ENCODE measurements around the gene NUP214.
"Not testable (repeated sequence)": the region's sequence is repeated elsewhere in the genome, so short reads cannot be mapped to it uniquely, and the experiment has no call there.

The NUP214 gene

DNA sequence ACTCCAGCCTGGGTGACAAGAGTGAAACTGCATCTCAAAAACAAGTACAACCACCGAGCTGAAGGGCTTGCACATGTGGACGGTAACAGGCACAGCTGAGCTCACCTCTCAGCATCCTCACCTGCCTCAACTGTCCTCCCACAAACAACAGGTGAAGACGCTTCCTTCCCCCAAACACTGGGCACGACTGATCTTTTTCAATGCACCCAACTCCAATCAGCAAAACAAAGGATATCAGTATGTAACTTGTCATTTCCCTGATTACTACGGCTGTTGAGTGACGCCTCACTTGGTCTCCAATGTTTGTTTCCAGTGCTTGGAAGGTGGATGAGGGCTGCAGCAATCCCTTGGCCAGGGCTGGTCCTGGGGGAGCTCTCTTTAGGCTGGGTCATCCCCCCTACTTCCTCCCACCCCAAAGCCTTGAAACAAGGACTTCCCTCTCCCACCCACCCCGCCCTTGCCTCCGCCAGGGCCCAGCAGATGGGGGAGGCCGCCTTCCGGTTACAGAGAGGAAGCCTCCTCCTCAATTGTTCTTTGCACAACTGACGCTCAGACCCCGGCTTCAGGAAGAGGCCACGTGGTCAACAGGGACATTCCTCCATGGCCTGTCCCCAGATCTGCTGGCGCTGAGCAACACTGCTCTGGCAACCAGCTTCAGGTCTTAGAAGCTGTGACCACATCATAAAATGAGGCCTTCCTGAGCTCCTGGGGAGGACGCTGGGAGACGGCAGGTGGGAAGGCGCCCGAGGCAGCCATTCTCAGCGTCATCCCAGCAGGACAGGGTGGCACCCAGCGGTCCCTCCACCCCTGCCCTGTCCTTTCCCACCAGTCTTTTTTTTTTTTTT, 145.0 kb downstream of the NUP214 start:
- no peaks in the 10 kb centered on the region for H3K9me3 ChIP-seq (ENCODE audit: insufficient read depth, low read length)

DNA sequence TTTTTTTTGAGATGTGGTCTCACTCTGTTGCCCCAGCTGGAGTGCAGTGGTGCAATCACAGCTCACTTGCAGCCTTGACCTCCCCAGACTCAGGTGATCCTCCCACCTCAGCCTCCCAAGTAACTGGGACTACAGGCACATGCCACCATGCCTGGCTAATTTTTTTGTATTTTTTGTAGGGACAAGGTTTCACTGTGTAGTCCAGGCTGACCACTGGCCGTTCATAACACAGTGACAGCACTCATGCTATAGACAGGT, 145.6 kb downstream of the NUP214 start:
- H3K4me3 ChIP-seq (ENCODE audit: insufficient read depth, low read length, poor library complexity, severe bottlenecking); H3K9me3 ChIP-seq (ENCODE audit: insufficient read depth, low read length); H3K9me2 ChIP-seq (replicated peaks; ENCODE audit: insufficient read depth, low read length); H2AFZ ChIP-seq (ENCODE audit: low read depth, low read length, severe bottlenecking); H4K20me1 ChIP-seq (ENCODE audit: low read depth, low read length); H3K36me3 ChIP-seq (ENCODE audit: low read length); H3K27me3 ChIP-seq (ENCODE audit: low read length); H3F3A ChIP-seq (ENCODE audit: insufficient read depth): not testable (repeated sequence)
- H3K9ac ChIP-seq (ENCODE audit: low read length), result 0 out of 2 replicates have a peak overlapping the region, but pooled peaks have one; percentile 34
- peak overlapping the region; percentile 65; the same call in 1 of the 2 replicates for H3K27ac ChIP-seq (ENCODE audit: low read depth, low read length)
- peak overlapping the region; percentile 43 for H3K4me2 ChIP-seq (ENCODE audit: low read depth, low read length, poor library complexity, severe bottlenecking)
- H3K79me2 ChIP-seq (ENCODE audit: insufficient read depth, low read length), result peaks cover 13% of the 10 kb centered on the region; the same call in 1 of the 2 replicates

More for the DNA sequence above, 145.0 kb downstream of the NUP214 start:
- Histone ChIP-seq H3K9me2 (replicated peaks; ENCODE audit: insufficient read depth, low read length) (no peaks in the 10 kb centered on the region), H3K27ac (ENCODE audit: low read depth, low read length) (peak overlapping the region; percentile 65), H3K36me3 (ENCODE audit: low read length) (no peaks in the 10 kb centered on the region), H2AFZ (ENCODE audit: low read depth, low read length, severe bottlenecking) (peak overlapping the region; percentile 35), H3K27me3 (ENCODE audit: low read length) (no peaks in the 10 kb centered on the region), H3K4me3 (ENCODE audit: insufficient read depth, low read length, poor library complexity, severe bottlenecking) (no peak overlapping the region), H3F3A (ENCODE audit: insufficient read depth) (peaks cover 8% of the 10 kb centered on the region), H3K79me2 (ENCODE audit: insufficient read depth, low read length) (peaks cover 13% of the 10 kb centered on the region; the same call in 1 of the 2 replicates), H4K20me1 (ENCODE audit: low read depth, low read length) (no peaks in the 10 kb centered on the region), H3K9ac (ENCODE audit: low read length) (peak overlapping the region; percentile 34; the same call in 1 of the 2 replicates), H3K4me2 (ENCODE audit: low read depth, low read length, poor library complexity, severe bottlenecking) (peak overlapping the region; percentile 43)
- TF ChIP-seq EZH2phosphoT487 (conservative IDR thresholded peaks at IDR 0.05; ENCODE audit: low read length), result no peak
- TF ChIP-seq, protein P1, sequence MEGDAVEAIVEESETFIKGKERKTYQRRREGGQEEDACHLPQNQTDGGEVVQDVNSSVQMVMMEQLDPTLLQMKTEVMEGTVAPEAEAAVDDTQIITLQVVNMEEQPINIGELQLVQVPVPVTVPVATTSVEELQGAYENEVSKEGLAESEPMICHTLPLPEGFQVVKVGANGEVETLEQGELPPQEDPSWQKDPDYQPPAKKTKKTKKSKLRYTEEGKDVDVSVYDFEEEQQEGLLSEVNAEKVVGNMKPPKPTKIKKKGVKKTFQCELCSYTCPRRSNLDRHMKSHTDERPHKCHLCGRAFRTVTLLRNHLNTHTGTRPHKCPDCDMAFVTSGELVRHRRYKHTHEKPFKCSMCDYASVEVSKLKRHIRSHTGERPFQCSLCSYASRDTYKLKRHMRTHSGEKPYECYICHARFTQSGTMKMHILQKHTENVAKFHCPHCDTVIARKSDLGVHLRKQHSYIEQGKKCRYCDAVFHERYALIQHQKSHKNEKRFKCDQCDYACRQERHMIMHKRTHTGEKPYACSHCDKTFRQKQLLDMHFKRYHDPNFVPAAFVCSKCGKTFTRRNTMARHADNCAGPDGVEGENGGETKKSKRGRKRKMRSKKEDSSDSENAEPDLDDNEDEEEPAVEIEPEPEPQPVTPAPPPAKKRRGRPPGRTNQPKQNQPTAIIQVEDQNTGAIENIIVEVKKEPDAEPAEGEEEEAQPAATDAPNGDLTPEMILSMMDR (IDR thresholded peaks at IDR 0.05; ENCODE audit: insufficient read depth, low read length, poor library complexity, severe bottlenecking), result no peak

DNA sequence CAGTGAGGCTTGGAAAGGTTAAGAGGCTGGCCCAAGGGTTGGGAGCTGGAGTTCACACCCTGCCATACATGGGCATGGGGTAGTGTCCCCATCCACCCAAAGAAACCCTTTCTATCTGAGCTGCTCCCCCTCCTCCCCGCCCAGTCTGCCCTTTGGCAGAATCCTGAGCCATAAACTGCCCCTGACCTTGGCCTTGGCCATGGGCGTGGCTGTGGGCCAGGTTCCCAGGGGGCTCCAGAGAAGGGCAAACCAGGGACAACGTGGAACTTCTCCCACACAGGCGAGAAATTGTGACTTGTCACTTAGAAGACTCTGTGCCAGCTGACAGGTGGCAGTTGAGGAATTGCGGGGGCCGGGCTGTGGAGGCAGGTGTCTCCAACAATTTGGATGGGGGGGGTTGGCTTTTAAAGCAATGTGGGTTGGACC, 146.1 kb downstream of the NUP214 start:
- TF ChIP-seq, protein P1 (IDR thresholded peaks at IDR 0.05; ENCODE audit: insufficient read depth, low read length, poor library complexity, severe bottlenecking), result no peak
- no peak for TF ChIP-seq EZH2phosphoT487 (conservative IDR thresholded peaks at IDR 0.05; ENCODE audit: low read length)
- Histone ChIP-seq H3K79me2 (ENCODE audit: insufficient read depth, low read length) (peaks cover 13% of the 10 kb centered on the region; the same call in 1 of the 2 replicates), H3K36me3 (ENCODE audit: low read length) (no peaks in the 10 kb centered on the region)

DNA sequence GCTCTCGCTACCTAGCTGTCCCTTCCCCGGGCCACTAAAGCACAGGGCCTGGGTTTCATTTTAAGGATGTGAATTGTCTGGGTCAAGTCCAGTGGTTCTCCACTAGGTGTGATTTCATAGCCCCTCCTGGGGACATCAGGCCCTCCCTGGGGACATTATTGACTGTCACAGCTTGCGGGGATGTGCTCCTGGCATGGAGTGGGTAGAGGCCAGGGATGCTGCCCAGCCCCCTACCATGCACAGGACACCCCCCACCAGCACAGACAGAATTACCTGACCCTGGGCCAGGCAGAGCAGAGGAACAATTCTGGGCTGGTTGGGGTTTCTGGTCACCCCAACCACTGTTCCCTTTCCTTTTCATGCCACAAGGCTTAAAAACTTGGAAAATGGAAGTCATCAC, 146.8 kb downstream of the NUP214 start:
- H2AFZ ChIP-seq (ENCODE audit: low read depth, low read length, severe bottlenecking), result no peak overlapping the region
- no peaks in the 10 kb centered on the region for H3K36me3 ChIP-seq (ENCODE audit: low read length)
- H3K4me2 ChIP-seq (ENCODE audit: low read depth, low read length, poor library complexity, severe bottlenecking), result peak overlapping the region; percentile 26
- no peaks in the 10 kb centered on the region for H3K9me2 ChIP-seq (replicated peaks; ENCODE audit: insufficient read depth, low read length)
- H3K79me2 ChIP-seq (ENCODE audit: insufficient read depth, low read length), result peaks cover 13% of the 10 kb centered on the region; the same call in 1 of the 2 replicates
- H3K9me3 ChIP-seq (ENCODE audit: insufficient read depth, low read length), result no peaks in the 10 kb centered on the region
- H3K27ac ChIP-seq (ENCODE audit: low read depth, low read length), result peak overlapping the region; percentile 25; the same call in 1 of the 2 replicates
- no peaks in the 10 kb centered on the region for H3K27me3 ChIP-seq (ENCODE audit: low read length)
- H3K9ac ChIP-seq (ENCODE audit: low read length), result no peak overlapping the region
- no peaks in the 10 kb centered on the region for H4K20me1 ChIP-seq (ENCODE audit: low read depth, low read length)
- no peak overlapping the region for H3K4me3 ChIP-seq (ENCODE audit: insufficient read depth, low read length, poor library complexity, severe bottlenecking)
- H3F3A ChIP-seq (ENCODE audit: insufficient read depth), result peaks cover 8% of the 10 kb centered on the region
- no peak for TF ChIP-seq EZH2phosphoT487 (conservative IDR thresholded peaks at IDR 0.05; ENCODE audit: low read length)
- TF ChIP-seq, protein P1 (IDR thresholded peaks at IDR 0.05; ENCODE audit: insufficient read depth, low read length, poor library complexity, severe bottlenecking), result no peak

More for the DNA sequence above, 146.1 kb downstream of the NUP214 start:
- H3K4me2 ChIP-seq (ENCODE audit: low read depth, low read length, poor library complexity, severe bottlenecking), result peak overlapping the region; percentile 43
- H3K4me3 ChIP-seq (ENCODE audit: insufficient read depth, low read length, poor library complexity, severe bottlenecking), result no peak overlapping the region
- H3K9ac ChIP-seq (ENCODE audit: low read length), result no peak overlapping the region
- no peaks in the 10 kb centered on the region for H3K9me2 ChIP-seq (replicated peaks; ENCODE audit: insufficient read depth, low read length)
- no peak overlapping the region for H2AFZ ChIP-seq (ENCODE audit: low read depth, low read length, severe bottlenecking)
- no peaks in the 10 kb centered on the region for H3K27me3 ChIP-seq (ENCODE audit: low read length)
- no peaks in the 10 kb centered on the region for H4K20me1 ChIP-seq (ENCODE audit: low read depth, low read length)
- H3K27ac ChIP-seq (ENCODE audit: low read depth, low read length), result no peak overlapping the region
- H3K9me3 ChIP-seq (ENCODE audit: insufficient read depth, low read length), result no peaks in the 10 kb centered on the region
- H3F3A ChIP-seq (ENCODE audit: insufficient read depth), result peaks cover 8% of the 10 kb centered on the region

Measured in SU-DHL-6 (cell line).